Ramos (cell line): ENCODE measurements around the gene SETX.
"Not testable (repeated sequence)": the region's sequence is repeated elsewhere in the genome, so short reads cannot be mapped to it uniquely, and the experiment has no call there.

Experiments used
- in situ Hi-C: fragments of 300-500 bp; cut with MboI; formaldehyde crosslinking; loops from one replicate; pipeline ENCODE4 v1.14.3; 2022; ENCODE audit warnings: low sequenced_read_pairs; ENCODE audit not compliant: unreplicated experiment

Gene SETX

GRCh38 chr9:132288966-132289365 is 65.8 kb downstream of the SETX start:
- in situ Hi-C loops, result no loop called here

DNA sequence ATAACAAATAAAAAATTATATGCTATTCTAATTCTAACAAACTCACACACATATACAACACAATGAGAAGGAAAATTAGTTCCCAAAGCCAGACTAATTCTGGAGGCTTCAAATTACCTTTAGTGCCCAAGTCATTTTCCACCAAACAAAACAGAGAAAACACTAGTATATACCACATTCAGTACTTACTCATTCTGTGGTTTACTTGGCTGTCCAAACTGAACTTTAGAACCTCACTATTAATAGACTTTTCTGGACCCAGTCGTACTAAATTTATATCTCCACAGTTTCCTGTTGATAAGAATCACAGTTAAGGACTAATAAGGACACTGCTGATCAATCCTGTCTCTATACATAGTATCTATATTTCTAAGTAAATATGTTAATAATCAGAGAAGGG is 66.4 kb downstream of the SETX start:
- in situ Hi-C loops, result no loop called here

- in situ Hi-C loops, result no loop called here
These were observed 67.5 kb downstream of the SETX start for GRCh38 chr9:132287256-132287760.

DNA sequence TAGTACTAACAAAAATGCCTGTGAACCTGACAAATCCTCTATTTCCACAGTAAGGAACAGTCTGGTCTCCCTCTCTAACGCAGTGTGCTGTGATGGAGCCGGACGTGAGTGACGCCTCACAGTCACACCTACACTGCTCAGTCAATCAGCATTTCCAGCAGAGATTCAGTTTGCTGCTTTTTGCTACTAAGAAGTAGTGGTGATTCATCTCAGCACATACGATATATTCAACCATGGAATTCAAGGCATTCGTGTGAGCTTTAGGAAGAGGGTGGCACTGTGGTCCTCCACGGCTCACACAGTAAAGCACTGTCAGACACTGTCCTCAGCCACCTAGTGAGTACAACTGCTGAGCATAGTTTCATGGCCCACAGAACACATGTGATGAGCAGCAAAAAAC is 70.9 kb downstream of the SETX start:
- in situ Hi-C loops, result no loop called here

DNA sequence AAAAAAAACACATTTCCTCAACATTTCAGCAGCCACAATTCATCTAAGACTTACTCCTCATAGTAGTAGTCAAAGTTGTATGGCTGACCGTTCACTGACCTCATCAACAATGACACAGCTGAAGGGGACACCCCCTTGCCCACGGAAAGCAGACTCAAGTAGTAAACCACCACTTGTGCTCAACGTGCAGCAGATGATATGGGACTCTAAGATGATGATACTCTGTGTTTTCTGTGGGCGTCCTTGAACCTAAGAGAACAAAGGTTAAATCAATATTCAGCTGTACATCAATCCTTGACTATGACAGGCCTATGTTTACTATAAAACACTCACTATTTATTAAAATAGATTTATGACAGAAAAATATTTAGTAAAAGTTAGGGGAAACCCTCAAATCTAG is 71.6 kb downstream of the SETX start:
- in situ Hi-C loops, result no loop called here

DNA sequence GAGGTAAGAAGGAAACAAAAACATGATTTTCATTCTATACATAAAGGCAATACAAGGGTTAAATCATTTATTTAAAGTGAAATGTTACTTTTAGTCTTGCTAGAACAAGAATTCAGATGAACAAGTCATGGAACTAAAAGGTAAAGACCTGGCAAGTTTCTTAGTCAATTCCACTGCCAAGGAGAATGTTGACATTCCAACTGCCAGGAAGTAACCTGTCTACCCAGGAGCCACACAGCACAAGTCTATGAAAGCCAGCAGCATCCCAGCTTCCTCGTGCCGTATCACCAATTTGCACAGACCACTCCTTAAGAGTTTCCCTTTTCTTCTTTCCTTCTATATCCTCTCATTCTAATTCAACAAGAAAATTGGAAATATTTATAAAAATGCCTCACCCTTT is 79.9 kb downstream of the SETX start:
- in situ Hi-C loops, result no loop called here

DNA sequence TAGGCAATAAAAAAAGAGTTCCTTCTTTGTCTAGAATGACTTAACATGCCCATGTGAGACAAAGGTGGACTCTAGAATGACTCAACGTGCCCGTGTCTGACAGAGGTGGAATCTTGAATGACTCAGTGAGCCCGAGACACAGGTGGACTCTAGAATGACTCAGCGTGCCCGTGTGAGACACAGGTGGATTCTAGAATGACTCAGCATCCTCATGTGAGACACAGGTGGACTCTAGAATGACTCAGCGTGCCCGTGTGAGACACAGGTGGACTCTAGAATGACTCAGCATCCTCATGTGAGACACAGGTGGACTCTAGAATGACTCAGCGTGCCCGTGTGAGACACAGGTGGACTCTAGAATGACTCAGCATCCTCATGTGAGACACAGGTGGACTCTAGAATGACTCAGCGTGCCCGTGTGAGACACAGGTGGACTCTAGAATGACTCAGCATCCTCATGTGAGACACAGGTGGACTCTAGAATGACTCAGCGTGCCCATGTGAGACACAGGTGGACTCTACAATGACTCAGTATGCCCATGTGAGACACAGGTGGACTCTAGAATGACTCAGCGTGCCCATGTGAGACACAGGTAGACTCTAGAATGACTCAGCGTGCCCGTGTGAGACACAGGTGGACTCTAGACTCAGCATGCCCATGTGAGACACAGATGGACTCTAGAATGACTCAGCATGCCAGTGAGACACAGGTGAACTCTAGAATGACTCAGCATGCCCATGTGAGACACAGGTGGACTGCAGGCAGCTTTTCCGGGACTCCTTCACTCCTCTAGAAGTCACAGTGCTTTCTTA is 84.9 kb downstream of the SETX start:
- in situ Hi-C loops, result not testable (repeated sequence)

- in situ Hi-C loops, result no loop called here
These were observed 85.9 kb downstream of the SETX start for GRCh38 chr9:132268725-132269352.

DNA sequence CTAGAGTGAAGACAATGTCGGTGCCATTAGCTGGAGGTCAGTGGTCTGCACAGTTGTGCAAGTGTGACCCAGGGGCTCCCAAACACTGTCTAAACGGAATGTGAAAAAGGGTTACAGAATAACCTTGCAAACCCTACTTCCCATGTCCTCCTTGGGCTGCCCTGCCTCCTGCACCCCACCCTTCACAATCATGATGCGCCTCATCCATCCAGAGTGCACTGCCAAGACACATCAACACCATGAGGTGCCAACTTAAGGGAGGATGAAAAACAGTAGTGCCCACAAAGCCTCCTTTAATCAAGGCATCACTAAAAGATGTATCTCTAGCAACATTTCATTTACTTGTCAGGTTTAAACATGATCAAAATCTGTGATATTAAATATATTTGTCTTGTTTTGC is 87.1 kb downstream of the SETX start:
- in situ Hi-C loops, result no loop called here

DNA sequence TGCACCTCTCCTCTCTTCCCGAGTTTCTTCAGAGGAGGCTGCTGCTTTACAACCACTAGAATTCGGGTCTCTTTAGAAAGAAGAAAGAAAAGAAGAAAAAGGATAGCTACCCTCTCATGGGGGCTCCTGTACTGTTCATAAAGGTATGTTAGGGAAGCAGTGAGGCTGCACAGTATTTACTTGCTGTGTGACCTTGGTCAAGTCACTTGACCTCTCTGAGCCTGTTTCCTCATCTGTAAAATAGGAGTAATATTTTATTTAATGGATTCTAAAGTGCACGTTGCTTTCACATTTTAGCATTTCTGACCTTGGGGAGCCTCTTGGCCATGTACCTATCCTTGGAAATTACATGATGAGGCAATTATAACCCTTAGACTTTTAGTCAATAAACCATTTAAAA is 88.8 kb downstream of the SETX start:
- in situ Hi-C loops, result no loop called here

GRCh38 chr9:132260846-132261245 is 93.9 kb downstream of the SETX start:
- in situ Hi-C loops, result no loop called here

GRCh38 chr9:132250324-132251262 is 104.2 kb downstream of the SETX start:
- in situ Hi-C loops, result loop anchor here (5.0 kb wide), 1 partner anchor 488 kb away; no protein-coding TSS in a partner anchor

DNA sequence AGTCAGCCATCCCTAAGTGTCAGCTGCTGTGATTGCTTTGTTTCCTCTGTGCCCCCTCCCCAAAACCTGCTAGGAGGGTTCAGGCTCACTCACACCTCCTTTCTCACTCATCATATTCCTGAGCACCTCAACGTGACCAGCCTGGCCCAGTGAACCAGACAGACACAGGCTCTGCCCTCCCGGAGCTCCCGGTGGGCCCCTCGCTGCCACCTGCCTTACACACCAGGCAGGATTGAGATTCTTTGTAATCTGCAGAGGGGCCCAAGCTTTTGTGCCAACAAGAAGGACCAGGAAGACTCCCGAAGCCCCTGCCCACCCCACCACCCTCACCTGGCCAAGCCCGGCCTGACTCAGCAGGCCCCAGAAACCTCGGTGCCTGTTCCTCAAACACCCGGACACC is 105.1 kb downstream of the SETX start:
- in situ Hi-C loops, result loop anchor here (5.0 kb wide), 1 partner anchor 487 kb away; no protein-coding TSS in a partner anchor

DNA sequence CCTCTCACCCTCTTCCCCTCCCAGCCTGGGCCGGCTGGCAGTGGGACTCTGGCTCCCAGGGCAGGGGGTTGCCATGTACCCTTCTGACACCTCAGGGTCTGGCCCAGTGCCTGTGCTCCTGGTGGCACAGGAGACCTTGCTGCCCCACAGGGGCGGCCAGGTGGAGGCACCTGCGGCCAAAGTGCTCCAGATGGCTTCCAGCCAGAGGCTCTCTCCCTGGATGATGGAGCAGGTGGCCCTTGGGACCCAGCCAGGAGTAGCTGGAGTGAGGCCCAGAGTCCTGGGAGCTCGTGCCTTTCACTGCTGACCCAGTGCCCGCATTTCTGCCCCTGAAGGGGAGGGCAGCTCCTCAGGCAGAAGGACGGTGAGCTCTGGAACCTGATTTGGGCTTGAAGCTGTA is 105.7 kb downstream of the SETX start:
- in situ Hi-C loops, result no loop called here

- in situ Hi-C loops, result no loop called here
These were observed 106.8 kb downstream of the SETX start for GRCh38 chr9:132247942-132248341.

GRCh38 chr9:132245465-132245864 is 109.3 kb downstream of the SETX start:
- in situ Hi-C loops, result no loop called here

- in situ Hi-C loops, result no loop called here
These were observed 110.0 kb downstream of the SETX start for GRCh38 chr9:132244582-132245455.

- in situ Hi-C loops, result no loop called here
These were observed 111.4 kb downstream of the SETX start for GRCh38 chr9:132243156-132244074.
